Suppressor macrophage treated with lipopolysaccharide for 4 hours (primary cell): ENCODE data around the gene DAPK3.
A peak's percentile ranks its signal among the peaks of the same experiment; 100 is the strongest.
"Not testable (repeated sequence)": the region's sequence is repeated elsewhere in the genome, so short reads cannot be mapped to it uniquely, and the experiment has no call there.

Experiments used
- DNase-seq: peaks from one replicate; pipeline ENCODE4 v3.0.0-alpha.2; 2020

DAPK3 gene

DNA sequence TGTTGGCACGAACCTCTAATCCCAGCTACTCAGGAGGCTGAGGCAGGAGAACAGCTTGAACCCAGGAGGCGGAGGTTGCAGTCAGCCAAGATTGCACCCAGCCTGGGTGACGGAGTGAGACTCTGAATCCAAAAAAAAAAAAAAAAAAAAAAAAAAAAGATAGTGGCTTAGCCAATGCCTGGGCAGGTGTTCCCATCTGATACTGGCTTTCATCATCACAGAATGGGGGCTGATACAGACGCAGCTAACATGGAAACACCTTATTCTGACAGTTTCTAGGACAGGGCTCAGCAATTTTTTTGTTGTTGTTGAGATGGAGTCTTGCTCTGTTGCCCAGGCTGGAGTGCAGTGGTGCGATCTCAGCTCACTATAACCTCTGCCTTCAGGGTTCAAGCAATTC lies 29.9 kb upstream of the DAPK3 start:
- DNase-seq, result not testable (repeated sequence)

GRCh38 chr19:3998667-3999412 lies 27.9 kb upstream of the DAPK3 start:
- DNase-seq, result not testable (repeated sequence)

DNA sequence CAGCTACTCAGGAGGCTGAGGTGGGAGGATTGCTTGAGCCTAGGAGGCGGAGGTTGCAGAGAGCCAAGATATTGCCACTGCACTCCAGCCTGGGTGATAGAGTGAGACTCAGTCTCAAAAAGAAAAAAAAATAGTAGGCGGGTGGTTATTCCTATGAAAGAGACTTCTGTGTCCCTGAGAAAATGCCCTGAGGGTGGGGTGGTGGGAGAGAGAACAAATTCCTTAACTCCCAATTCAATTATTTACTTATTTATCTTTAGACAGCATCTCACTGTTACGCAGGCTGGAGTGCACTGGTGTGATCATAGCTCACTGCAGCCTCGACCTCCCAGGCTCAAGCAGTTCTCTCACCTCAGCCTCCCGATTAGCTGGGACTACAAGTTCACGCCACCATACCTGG lies 24.7 kb upstream of the DAPK3 start:
- DNase-seq, result no peak

DNA sequence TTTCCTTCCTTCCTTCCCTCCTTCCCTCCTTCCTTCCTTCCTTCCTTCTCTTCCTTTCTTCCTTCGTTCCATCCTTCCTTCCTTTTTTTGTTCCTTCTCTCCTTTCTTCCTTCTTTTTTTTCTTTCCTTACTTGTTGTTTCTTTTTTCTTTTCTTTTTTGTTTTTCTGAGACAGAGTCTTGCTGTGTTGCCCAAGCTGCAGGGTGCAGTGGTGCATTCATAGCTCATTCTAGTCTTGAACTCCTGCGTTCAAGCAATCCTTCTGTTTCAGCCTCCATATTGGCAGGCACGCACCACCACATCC lies 19.9 kb upstream of the DAPK3 start:
- no peak for DNase-seq

DNA sequence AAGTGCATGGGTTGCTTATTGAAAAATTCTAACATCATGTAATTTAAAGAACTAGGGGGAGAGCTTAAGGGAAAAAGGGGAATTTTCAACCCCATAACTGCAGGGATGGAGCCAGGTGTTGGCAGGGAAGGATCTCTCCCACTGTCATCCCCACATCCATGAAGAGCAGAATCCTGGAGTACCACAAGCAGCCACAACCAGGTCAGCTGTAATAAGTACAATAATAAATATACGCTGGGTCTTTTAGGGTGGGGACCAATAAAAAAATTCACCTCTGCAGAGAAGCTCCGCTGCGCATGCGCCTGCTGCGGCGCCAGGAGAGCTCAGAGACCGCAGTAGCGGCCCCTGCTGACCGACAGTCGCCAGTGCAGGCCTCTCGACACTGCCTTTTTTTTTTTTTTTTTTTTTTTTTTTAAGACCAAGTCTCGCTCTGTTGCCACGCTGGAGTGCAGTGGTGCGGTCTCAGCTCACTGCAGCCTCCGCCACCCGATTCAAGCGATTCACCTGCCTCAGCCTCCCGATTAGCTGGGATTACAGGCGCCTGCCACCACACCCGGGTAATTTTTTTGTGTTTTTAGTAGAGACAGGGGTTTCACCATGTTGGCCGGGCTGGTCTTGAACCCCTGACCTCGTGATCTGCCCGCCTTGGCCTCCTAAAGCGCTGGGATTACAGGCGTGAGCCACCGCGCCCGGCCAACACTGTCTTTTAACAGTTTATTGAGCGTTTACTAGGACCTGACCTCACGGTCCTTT lies 16.9 kb upstream of the DAPK3 start:
- DNase-seq, result peak; percentile 94

GRCh38 chr19:3986260-3987041 lies 15.6 kb upstream of the DAPK3 start:
- peak; percentile 91 for DNase-seq

GRCh38 chr19:3985643-3986259 lies 14.9 kb upstream of the DAPK3 start:
- DNase-seq, result no peak

GRCh38 chr19:3984908-3985642 lies 14.2 kb upstream of the DAPK3 start, which contains the start of gene EEF2:
TSS of gene EEF2 (minus strand) at chr19:3985463. CDS start at chr19:3985380, 83 bp downstream.
- DNase-seq, result peak; percentile 98

DNA sequence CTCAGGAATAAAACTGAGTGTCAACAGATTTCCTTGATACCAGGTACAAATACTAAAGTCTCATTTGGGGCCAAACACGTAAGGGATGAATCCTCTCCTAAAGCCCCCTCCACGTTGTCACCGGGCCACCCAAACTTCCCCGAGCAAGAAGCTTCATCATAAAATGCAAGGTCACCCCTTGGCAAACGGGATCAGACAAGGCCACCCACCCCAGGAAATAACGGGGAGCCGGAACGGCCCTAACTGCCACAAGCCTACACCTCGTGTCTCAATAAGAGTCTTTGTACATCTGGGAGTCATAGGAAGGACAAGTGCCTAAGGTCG lies 13.6 kb upstream of the DAPK3 start:
- DNase-seq, result no peak

- peak; percentile 48 for DNase-seq
These were observed 13.2 kb upstream of the DAPK3 start for GRCh38 chr19:3983936-3984583.

- no peak for DNase-seq
These were observed 12.6 kb upstream of the DAPK3 start for GRCh38 chr19:3983542-3983914.

DNA sequence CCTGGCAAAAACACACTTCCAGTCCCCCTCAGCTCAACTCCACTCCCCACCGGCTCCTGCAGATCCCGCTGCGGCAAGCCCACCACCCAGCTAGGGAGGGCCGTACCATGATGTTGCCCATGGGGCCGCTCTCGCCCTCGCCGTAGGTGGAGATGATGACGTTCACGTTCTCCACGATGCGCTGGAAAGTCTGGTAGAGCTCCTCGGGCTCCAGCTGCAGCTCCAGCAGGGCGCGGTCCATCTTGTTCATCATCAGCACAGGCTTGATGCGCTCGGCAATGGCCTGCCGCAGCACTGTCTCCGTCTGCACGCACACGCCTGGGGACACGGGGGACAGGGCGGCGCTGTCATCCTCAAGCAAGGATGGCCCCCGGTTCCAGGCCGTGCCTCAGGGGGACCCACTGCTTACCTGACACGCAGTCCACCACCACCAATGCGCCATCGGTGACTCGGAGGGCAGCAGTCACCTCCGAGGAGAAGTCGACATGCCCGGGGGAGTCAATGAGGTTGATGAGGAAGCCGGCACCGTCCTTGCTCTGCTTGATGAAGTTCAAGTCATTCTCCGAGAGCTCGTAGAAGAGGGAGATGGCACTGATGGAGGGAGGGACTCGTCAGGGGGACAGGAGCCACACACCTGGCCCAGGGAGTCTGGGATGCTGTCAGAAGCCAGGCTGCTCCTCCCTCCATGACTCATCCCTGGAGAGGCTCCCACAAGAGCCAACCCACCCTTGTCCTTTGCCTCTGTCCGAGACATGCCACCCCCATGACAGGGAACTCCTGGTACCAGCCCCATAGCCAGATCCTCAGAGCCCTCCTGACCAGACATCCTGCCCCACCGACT lies 12.0 kb upstream of the DAPK3 start:
- no peak for DNase-seq

DNA sequence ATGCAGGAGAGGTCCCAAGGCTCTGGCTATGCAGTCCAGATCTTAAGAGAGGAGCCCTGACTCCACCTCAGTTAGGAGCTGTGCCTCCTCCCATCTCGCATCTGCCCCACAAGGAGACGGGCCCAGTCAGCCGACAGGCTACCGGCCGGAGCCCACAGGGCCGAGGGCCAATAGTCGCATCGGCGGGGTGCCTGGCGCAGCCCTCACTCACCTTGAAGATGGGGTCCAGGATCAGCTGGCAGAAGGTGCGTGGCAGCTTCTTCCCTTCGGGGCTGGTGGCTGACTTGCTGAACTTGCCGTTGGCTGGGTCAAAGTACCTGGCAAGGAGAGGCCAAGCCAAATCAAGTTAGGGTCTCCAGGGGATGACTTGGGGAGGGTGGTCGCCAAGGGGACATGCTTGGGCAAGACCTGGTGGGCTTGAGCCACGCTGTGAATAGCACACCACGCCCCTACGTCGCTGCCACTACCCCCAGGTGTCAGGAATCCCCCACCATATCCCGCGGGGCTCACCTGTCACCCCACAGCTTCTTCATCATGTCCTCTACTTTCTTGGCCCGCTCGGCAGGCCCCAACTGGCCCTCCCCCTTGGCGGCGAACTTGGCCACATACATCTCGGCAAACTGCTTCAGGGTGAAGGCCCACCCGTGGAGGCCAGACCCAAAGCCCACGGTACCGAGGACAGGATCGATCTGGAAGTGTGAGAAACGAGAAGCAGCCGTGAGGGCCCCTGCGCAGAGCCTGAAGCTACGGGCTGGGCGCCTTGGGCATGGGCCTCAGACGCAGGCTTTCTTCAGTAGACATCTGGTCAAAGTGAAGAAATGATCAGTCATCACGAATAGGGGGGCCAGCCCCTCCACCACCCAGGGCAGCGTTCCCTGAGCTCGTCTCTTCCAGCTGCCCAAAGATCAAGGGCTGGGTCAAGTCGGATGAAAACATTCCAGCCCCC lies 11.1 kb upstream of the DAPK3 start:
- no peak for DNase-seq

DNA sequence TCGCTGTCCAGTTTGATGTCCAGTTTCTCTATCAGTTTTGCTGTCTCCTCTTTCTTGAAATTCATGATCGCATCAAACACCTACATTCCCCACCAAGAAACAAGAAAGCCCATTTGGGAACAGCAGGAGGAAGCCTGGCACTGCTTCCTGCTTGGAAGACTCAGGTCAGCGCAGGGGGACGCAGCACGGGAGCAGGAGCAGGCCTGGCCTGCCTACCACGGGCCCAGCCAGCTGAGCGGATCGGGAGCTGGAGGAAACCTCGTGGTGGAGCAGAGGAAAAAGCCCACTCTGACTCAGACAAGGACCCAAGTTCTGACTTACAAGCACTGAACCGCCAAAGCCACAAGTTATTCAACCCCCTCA lies 10.5 kb upstream of the DAPK3 start:
- no peak for DNase-seq

GRCh38 chr19:3980353-3981251 lies 9.7 kb upstream of the DAPK3 start:
- no peak for DNase-seq

- no peak for DNase-seq
These were observed 8.9 kb upstream of the DAPK3 start for GRCh38 chr19:3979674-3980352.

GRCh38 chr19:3979289-3979673 lies 8.4 kb upstream of the DAPK3 start:
- no peak for DNase-seq

GRCh38 chr19:3978145-3978544 lies 7.2 kb upstream of the DAPK3 start:
- DNase-seq, result no peak
